NCI-H2227 (cell line): Measurements from ENCODE around the gene CEP70.
"Not testable (repeated sequence)": the region's sequence is repeated elsewhere in the genome, so short reads cannot be mapped to it uniquely, and the experiment has no call there.

Source experiments
- DNase-seq: peaks from one replicate; lab custom pipeline; 2025; ENCODE audit not compliant: unreplicated experiment; lab: John Stamatoyannopoulos, UW

CEP70 gene

GRCh38 chr3:138593488-138594149 lies 441 bp downstream of the CEP70 start:
- DNase-seq = no peak

GRCh38 chr3:138591392-138591791 lies 2.7 kb downstream of the CEP70 start:
- DNase-seq = no peak

GRCh38 chr3:138588445-138588844 lies 5.6 kb downstream of the CEP70 start:
- no peak for DNase-seq

GRCh38 chr3:138587374-138587773 lies 6.7 kb downstream of the CEP70 start:
- no peak for DNase-seq

- no peak for DNase-seq
These were observed 15.0 kb downstream of the CEP70 start for GRCh38 chr3:138578961-138579574.

GRCh38 chr3:138578141-138578540 lies 15.9 kb downstream of the CEP70 start:
- no peak for DNase-seq

- no peak for DNase-seq
These were observed 20.9 kb downstream of the CEP70 start for GRCh38 chr3:138573138-138573537.

GRCh38 chr3:138569624-138570023 lies 24.4 kb downstream of the CEP70 start:
- DNase-seq = not testable (repeated sequence)

GRCh38 chr3:138569090-138569489 lies 25.0 kb downstream of the CEP70 start:
- no peak for DNase-seq

- no peak for DNase-seq
These were observed 26.7 kb downstream of the CEP70 start for GRCh38 chr3:138567403-138567802.

GRCh38 chr3:138566293-138566692 lies 27.8 kb downstream of the CEP70 start:
- not testable (repeated sequence) for DNase-seq

- DNase-seq = not testable (repeated sequence)
These were observed 31.2 kb downstream of the CEP70 start for GRCh38 chr3:138562902-138563301.

GRCh38 chr3:138560501-138560900 lies 33.6 kb downstream of the CEP70 start:
- DNase-seq = no peak

- no peak for DNase-seq
These were observed 34.9 kb downstream of the CEP70 start for GRCh38 chr3:138559134-138559533.

GRCh38 chr3:138554775-138555174 lies 39.3 kb downstream of the CEP70 start:
- not testable (repeated sequence) for DNase-seq

GRCh38 chr3:138550958-138551357 lies 43.1 kb downstream of the CEP70 start:
- not testable (repeated sequence) for DNase-seq

GRCh38 chr3:138549179-138549977 lies 44.7 kb downstream of the CEP70 start:
- no peak for DNase-seq

GRCh38 chr3:138547342-138547975 lies 46.6 kb downstream of the CEP70 start:
- DNase-seq = no peak

- no peak for DNase-seq
These were observed 49.5 kb downstream of the CEP70 start for GRCh38 chr3:138544546-138544945.

- no peak for DNase-seq
These were observed 51.1 kb downstream of the CEP70 start for GRCh38 chr3:138542977-138543376.

- DNase-seq = no peak
These were observed 54.7 kb downstream of the CEP70 start for GRCh38 chr3:138539352-138539751.
